Brain microvascular endothelial cell (primary cell): Measurements from ENCODE around the gene TM7SF3.

Source experiments
- DNase-seq: peaks from one replicate; pipeline ENCODE4 v3.0.0-alpha.2; 2020
- H3K27ac ChIP-seq: fragments of 250-450 bp; sonication (Bioruptor Pico); 2 replicates; pipeline ENCODE4 v1.5.1; 2020; ENCODE audit warnings: mild to moderate bottlenecking, moderate library complexity
- H3K27me3 ChIP-seq: fragments of 250-450 bp; sonication (Bioruptor Pico); replicated peaks from 2 replicates; pipeline ENCODE4 v1.5.1; 2020; ENCODE audit warnings: mild to moderate bottlenecking
- H3K36me3 ChIP-seq: fragments of 250-450 bp; sonication (Bioruptor Pico); replicated peaks from 2 replicates; pipeline ENCODE4 v1.5.1; 2020; ENCODE audit warnings: mild to moderate bottlenecking
- H3K4me3 ChIP-seq: 2 replicates; pipeline ENCODE4 v1.5.1; 2011; ENCODE audit warnings: low read depth, mild to moderate bottlenecking, control low read depth, low read length, moderate library complexity
- in situ Hi-C: cut with HindIII; loops from 2 replicates; pipeline ENCODE4 v1.10.0; 2017; ENCODE audit warnings: low sequenced_read_pairs, low pct_ligation_motif_present
- TF ChIP-seq, protein P1 (sequence below): IDR thresholded peaks from 2 replicates; pipeline ENCODE4 v1.5.1; 2011; ENCODE audit warnings: low read depth, mild to moderate bottlenecking, moderate library complexity, low read length, control low read depth, inconsistent platforms; ENCODE audit errors: missing control alignments

TM7SF3 gene

GRCh38 chr12:27014085-27014858 is at the start of gene TM7SF3:
TM7SF3 (minus strand) TSS chr12:27014384; CDS start chr12:27014168, 216 bp downstream.
- in situ Hi-C loops, result no loop called here
- Histone ChIP-seq H3K36me3 (no peaks in the 10 kb centered on the region), H3K27me3 (no peaks in the 10 kb centered on the region), H3K27ac (peak within 1 kb of the TSS; percentile 60), H3K4me3 (peak within 1 kb of the TSS; percentile 75)
- DNase-seq, result peak; percentile 79
- TF ChIP-seq, protein P1, sequence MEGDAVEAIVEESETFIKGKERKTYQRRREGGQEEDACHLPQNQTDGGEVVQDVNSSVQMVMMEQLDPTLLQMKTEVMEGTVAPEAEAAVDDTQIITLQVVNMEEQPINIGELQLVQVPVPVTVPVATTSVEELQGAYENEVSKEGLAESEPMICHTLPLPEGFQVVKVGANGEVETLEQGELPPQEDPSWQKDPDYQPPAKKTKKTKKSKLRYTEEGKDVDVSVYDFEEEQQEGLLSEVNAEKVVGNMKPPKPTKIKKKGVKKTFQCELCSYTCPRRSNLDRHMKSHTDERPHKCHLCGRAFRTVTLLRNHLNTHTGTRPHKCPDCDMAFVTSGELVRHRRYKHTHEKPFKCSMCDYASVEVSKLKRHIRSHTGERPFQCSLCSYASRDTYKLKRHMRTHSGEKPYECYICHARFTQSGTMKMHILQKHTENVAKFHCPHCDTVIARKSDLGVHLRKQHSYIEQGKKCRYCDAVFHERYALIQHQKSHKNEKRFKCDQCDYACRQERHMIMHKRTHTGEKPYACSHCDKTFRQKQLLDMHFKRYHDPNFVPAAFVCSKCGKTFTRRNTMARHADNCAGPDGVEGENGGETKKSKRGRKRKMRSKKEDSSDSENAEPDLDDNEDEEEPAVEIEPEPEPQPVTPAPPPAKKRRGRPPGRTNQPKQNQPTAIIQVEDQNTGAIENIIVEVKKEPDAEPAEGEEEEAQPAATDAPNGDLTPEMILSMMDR, result peak; percentile 70

- no peak overlapping the region for H3K27ac ChIP-seq
- in situ Hi-C loops, result no loop called here
- H3K27me3 ChIP-seq, result no peaks in the 10 kb centered on the region
- no peaks in the 10 kb centered on the region for H3K36me3 ChIP-seq
- no peak overlapping the region for H3K4me3 ChIP-seq
- no peak for DNase-seq
- TF ChIP-seq, protein P1, result no peak
Measured at GRCh38 chr12:27063250-27063851, 49.2 kb upstream of the TM7SF3 start.

DNA sequence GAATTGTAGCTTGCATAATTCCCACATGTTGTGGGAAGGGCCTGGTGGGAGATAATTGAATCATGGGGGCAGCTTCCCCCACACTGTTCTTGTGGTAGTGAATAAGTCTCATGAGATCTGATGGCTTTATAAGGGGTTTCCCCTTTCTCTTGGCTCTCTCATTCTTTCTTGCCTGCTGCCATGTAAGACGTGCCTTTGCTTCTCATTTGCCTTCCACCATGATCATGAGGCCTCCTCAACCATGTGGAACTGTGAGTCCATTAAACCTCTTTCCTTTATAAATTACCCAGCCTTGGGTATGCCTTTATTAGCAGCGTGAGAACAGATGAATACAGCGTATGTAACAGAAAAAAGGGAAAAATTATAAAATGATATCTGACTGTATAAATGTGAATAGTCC is 47.1 kb upstream of the TM7SF3 start:
- no peak overlapping the region for H3K27ac ChIP-seq
- H3K4me3 ChIP-seq, result no peak overlapping the region
- DNase-seq, result no peak
- no peaks in the 10 kb centered on the region for H3K27me3 ChIP-seq
- no peaks in the 10 kb centered on the region for H3K36me3 ChIP-seq
- TF ChIP-seq, protein P1, result no peak
- in situ Hi-C loops, result no loop called here

- no peak overlapping the region for H3K4me3 ChIP-seq
- no peaks in the 10 kb centered on the region for H3K27me3 ChIP-seq
- no peaks in the 10 kb centered on the region for H3K36me3 ChIP-seq
- TF ChIP-seq, protein P1, result no peak
- DNase-seq, result no peak
- in situ Hi-C loops, result no loop called here
- no peak overlapping the region for H3K27ac ChIP-seq
Measured at GRCh38 chr12:27060740-27061139, 46.6 kb upstream of the TM7SF3 start.

- TF ChIP-seq, protein P1, result no peak
- in situ Hi-C loops, result no loop called here
- no peak for DNase-seq
- no peaks in the 10 kb centered on the region for H3K27me3 ChIP-seq
- no peaks in the 10 kb centered on the region for H3K36me3 ChIP-seq
- H3K4me3 ChIP-seq, result no peak overlapping the region
- no peak overlapping the region for H3K27ac ChIP-seq
Measured at GRCh38 chr12:27057543-27057942, 43.4 kb upstream of the TM7SF3 start.
